Smooth muscle cell of the brain vasculature (primary cell): ENCODE results near the gene BET1.
"Not testable (repeated sequence)": the region's sequence is repeated elsewhere in the genome, so short reads cannot be mapped to it uniquely, and the experiment has no call there.

Source experiments
- DNase-seq: peaks from one replicate; pipeline ENCODE4 v3.0.0-alpha.2; 2012; ENCODE audit warnings: low read depth, low spot score

The BET1 gene

GRCh38 chr7:94004024-94004951, at the start of gene BET1:
BET1 (minus strand) TSS chr7:94004355; CDS start chr7:94004216, 139 bp downstream.
- peak; percentile 94 for DNase-seq

GRCh38 chr7:94053532-94053931, 49.4 kb upstream of the BET1 start:
- no peak for DNase-seq

GRCh38 chr7:94052398-94053180, 48.4 kb upstream of the BET1 start:
- DNase-seq: no peak

GRCh38 chr7:94050046-94050445, 45.9 kb upstream of the BET1 start:
- DNase-seq: no peak

GRCh38 chr7:94049615-94050014, 45.5 kb upstream of the BET1 start:
- DNase-seq: no peak

- DNase-seq: no peak
These were observed 44.6 kb upstream of the BET1 start for GRCh38 chr7:94048755-94049154.

GRCh38 chr7:94047956-94048355, 43.8 kb upstream of the BET1 start:
- no peak for DNase-seq

GRCh38 chr7:94045581-94045980, 41.4 kb upstream of the BET1 start:
- DNase-seq: no peak

GRCh38 chr7:94044806-94045205, 40.7 kb upstream of the BET1 start:
- no peak for DNase-seq

GRCh38 chr7:94043299-94043698, 39.1 kb upstream of the BET1 start:
- DNase-seq: no peak

- no peak for DNase-seq
These were observed 38.2 kb upstream of the BET1 start for GRCh38 chr7:94042381-94042780.

- DNase-seq: no peak
These were observed 37.4 kb upstream of the BET1 start for GRCh38 chr7:94041529-94041928.

GRCh38 chr7:94040254-94040653, 36.1 kb upstream of the BET1 start:
- DNase-seq: no peak

- DNase-seq: no peak
These were observed 35.3 kb upstream of the BET1 start for GRCh38 chr7:94039368-94040035.

- DNase-seq: no peak
These were observed 27.7 kb upstream of the BET1 start for GRCh38 chr7:94031865-94032264.

- DNase-seq: no peak
These were observed 26.5 kb upstream of the BET1 start for GRCh38 chr7:94030634-94031033.

GRCh38 chr7:94029976-94030375, 25.8 kb upstream of the BET1 start:
- DNase-seq: no peak

GRCh38 chr7:94028768-94029167, 24.6 kb upstream of the BET1 start:
- DNase-seq: no peak

- not testable (repeated sequence) for DNase-seq
These were observed 22.5 kb upstream of the BET1 start for GRCh38 chr7:94026619-94027018.

GRCh38 chr7:94022550-94022949, 18.4 kb upstream of the BET1 start:
- no peak for DNase-seq

- DNase-seq: no peak
These were observed 12.6 kb upstream of the BET1 start for GRCh38 chr7:94016786-94017185.

GRCh38 chr7:94015538-94015937, 11.4 kb upstream of the BET1 start:
- DNase-seq: no peak
